Nephron (organoid): ENCODE results near the gene FOXO6.

ENCODE experiments used
- H3K27ac Mint-ChIP-seq, 3 experiments: 2 replicates each; pipeline ENCODE4 v1.8.0; 2020; ENCODE audit warnings: mixed read lengths in 3 of 3, mild to moderate bottlenecking in 2 of 3, moderate library complexity in 1 of 3
- H3K27me3 Mint-ChIP-seq: 2 replicates; pipeline ENCODE4 v1.8.0; 2021; ENCODE audit warnings: low read depth, mild to moderate bottlenecking, moderate library complexity, mixed read lengths
- H3K36me3 Mint-ChIP-seq: 2 replicates; pipeline ENCODE4 v1.8.0; 2020; ENCODE audit warnings: low read depth, mixed read lengths
- H3K4me1 Mint-ChIP-seq: 2 replicates; pipeline ENCODE4 v1.8.0; 2020; ENCODE audit warnings: mixed read lengths
- H3K4me3 Mint-ChIP-seq, 3 experiments: 2 replicates each; pipeline ENCODE4 v1.8.0; 2020; ENCODE audit warnings: mild to moderate bottlenecking in 3 of 3, mixed read lengths in 3 of 3, moderate library complexity in 2 of 3
- H3K9me3 Mint-ChIP-seq: 2 replicates; pipeline ENCODE4 v1.8.0; 2020; ENCODE audit warnings: mixed read lengths
- CTCF ChIP-seq, 3 experiments: fragments of 200-600 bp; sonication (generic); IDR thresholded peaks; one replicate each; pipeline ENCODE4 v1.5.0; 2021; ENCODE audit warnings: antibody characterized with exemption in 3 of 3; ENCODE audit not compliant: unreplicated experiment in 3 of 3

The FOXO6 gene

GRCh38 chr1:41384579-41384978 is 23.3 kb downstream of the FOXO6 start:
- peaks cover 3% of the 10 kb centered on the region for H3K36me3 Mint-ChIP-seq
- H3K27me3 Mint-ChIP-seq, result peaks cover 56% of the 10 kb centered on the region
- H3K4me3 Mint-ChIP-seq, result peak overlapping the region in 2 of 3 experiments; percentile 15 to 90
- H3K27ac Mint-ChIP-seq, result peak overlapping the region in 2 of 3 experiments; percentile 47 to 77
- no peak for TF ChIP-seq CTCF (IDR thresholded peaks at IDR 0.05; ENCODE audit: unreplicated experiment in 3 of 3)
- H3K4me1 Mint-ChIP-seq, result peaks cover 79% of the 10 kb centered on the region
- H3K9me3 Mint-ChIP-seq, result no peaks in the 10 kb centered on the region

- TF ChIP-seq CTCF (IDR thresholded peaks at IDR 0.05; ENCODE audit: unreplicated experiment in 3 of 3), result no peak
- Mint-ChIP-seq H3K27me3 (peaks cover 48% of the 10 kb centered on the region), H3K36me3 (peaks cover 3% of the 10 kb centered on the region), H3K4me3 (peak overlapping the region in 2 of 3 experiments; percentile 12 to 32), H3K4me1 (peaks cover 76% of the 10 kb centered on the region), H3K27ac (peak overlapping the region in 2 of 3 experiments; percentile 81 to 83), H3K9me3 (no peaks in the 10 kb centered on the region)
Observed at GRCh38 chr1:41385398-41386195, 24.4 kb downstream of the FOXO6 start.

GRCh38 chr1:41386196-41386663 is 25.0 kb downstream of the FOXO6 start:
- TF ChIP-seq CTCF (IDR thresholded peaks at IDR 0.05; ENCODE audit: unreplicated experiment in 3 of 3), result no peak
- Mint-ChIP-seq H3K27me3 (peaks cover 42% of the 10 kb centered on the region), H3K9me3 (no peaks in the 10 kb centered on the region), H3K36me3 (peaks cover 3% of the 10 kb centered on the region), H3K27ac (peak overlapping the region in 2 of 3 experiments; percentile 40 to 83), H3K4me3 (peak overlapping the region in 2 of 3 experiments; percentile 8 to 43), H3K4me1 (peaks cover 72% of the 10 kb centered on the region)

GRCh38 chr1:41387667-41388091 is 26.4 kb downstream of the FOXO6 start:
- peaks cover 78% of the 10 kb centered on the region for H3K4me1 Mint-ChIP-seq
- peak overlapping the region; percentile 4 to 24 (median 16) for H3K4me3 Mint-ChIP-seq
- peaks cover 42% of the 10 kb centered on the region for H3K27me3 Mint-ChIP-seq
- H3K27ac Mint-ChIP-seq, result peak overlapping the region; percentile 16 to 88 (median 83)
- H3K9me3 Mint-ChIP-seq, result no peaks in the 10 kb centered on the region
- no peak for TF ChIP-seq CTCF (IDR thresholded peaks at IDR 0.05; ENCODE audit: unreplicated experiment in 3 of 3)
- H3K36me3 Mint-ChIP-seq, result peaks cover 3% of the 10 kb centered on the region

GRCh38 chr1:41388510-41388909 is 27.3 kb downstream of the FOXO6 start:
- Mint-ChIP-seq H3K4me3 (no peak overlapping the region), H3K27me3 (peaks cover 35% of the 10 kb centered on the region), H3K36me3 (peaks cover 3% of the 10 kb centered on the region), H3K9me3 (no peaks in the 10 kb centered on the region), H3K27ac (peak overlapping the region in 1 of 3 experiments; percentile 30), H3K4me1 (peaks cover 78% of the 10 kb centered on the region)
- no peak for TF ChIP-seq CTCF (IDR thresholded peaks at IDR 0.05; ENCODE audit: unreplicated experiment in 3 of 3)
